Peyer's patch (tissue), 4 donors: ENCODE results near the gene ARPC5.

Experiments used
- POLR2A ChIP-seq, 2 donors: fragments of 450-650 bp; IDR thresholded peaks; one replicate each; pipeline ENCODE4 v1.5.1; 2017; ENCODE audit warnings: antibody characterized with exemption in 2 of 2, mild to moderate bottlenecking in 2 of 2, moderate library complexity in 2 of 2
- TF ChIP-seq, protein P1 (sequence below), 6 experiments: fragments of 450-650 bp in 4 of 6; fragments of 200-600 bp in 2 of 6; sonication (generic) in 1 of 6; IDR thresholded peaks; one replicate each; pipeline ENCODE4 v1.5.1; 2017 to 2019; ENCODE audit warnings: antibody characterized with exemption in 6 of 6, mild to moderate bottlenecking in 3 of 6, moderate library complexity in 1 of 6

DNA sequence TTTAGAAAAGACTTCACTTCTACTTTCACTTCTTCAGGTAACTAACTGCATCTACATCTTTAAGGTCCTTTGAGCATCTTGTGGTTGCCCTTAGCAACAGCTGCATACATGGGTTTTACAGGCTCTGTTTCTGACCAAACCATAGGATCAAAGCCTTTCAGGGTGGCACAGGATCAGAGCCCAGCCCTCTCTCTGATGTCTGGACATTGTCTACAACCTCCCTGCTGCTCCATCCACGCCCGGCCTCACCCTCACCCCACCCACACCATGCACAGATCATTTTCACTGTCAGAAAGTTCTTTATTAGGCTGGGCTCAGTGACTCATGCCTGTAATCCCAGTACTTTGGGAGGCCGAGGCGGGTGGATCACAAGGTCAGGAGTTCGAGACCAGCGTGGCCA is 50.5 kb downstream of the ARPC5 start:
- no peak for TF ChIP-seq POLR2A (IDR thresholded peaks at IDR 0.05)
- TF ChIP-seq, protein P1, sequence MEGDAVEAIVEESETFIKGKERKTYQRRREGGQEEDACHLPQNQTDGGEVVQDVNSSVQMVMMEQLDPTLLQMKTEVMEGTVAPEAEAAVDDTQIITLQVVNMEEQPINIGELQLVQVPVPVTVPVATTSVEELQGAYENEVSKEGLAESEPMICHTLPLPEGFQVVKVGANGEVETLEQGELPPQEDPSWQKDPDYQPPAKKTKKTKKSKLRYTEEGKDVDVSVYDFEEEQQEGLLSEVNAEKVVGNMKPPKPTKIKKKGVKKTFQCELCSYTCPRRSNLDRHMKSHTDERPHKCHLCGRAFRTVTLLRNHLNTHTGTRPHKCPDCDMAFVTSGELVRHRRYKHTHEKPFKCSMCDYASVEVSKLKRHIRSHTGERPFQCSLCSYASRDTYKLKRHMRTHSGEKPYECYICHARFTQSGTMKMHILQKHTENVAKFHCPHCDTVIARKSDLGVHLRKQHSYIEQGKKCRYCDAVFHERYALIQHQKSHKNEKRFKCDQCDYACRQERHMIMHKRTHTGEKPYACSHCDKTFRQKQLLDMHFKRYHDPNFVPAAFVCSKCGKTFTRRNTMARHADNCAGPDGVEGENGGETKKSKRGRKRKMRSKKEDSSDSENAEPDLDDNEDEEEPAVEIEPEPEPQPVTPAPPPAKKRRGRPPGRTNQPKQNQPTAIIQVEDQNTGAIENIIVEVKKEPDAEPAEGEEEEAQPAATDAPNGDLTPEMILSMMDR (IDR thresholded peaks at IDR 0.05), result no peak
